Omental fat pad (tissue), 4 donors: ENCODE data around the gene DHDDS. TPM values are rescaled to one million over a fixed set of nuclear protein-coding genes. Genes with fewer than 3 reads are reported as not detected.

Experiments used
- ATAC-seq: fragments of 150-250 bp; one replicate; pipeline ENCODE4 v1.9.1; 2016; ENCODE audit warnings: mild to moderate bottlenecking, moderate library complexity; ENCODE audit not compliant: low FRiP score
- DNase-seq: peaks from one replicate; pipeline ENCODE4 v3.0.0-alpha.2; 2019; ENCODE audit warnings: low spot score
- total RNA-seq, 4 donors: library from RNA; depleted of rRNA; stranded (reverse); fragments of >200 nt; gene quantifications; one replicate each; pipeline ENCODE4 v1.1.0, GENCODE V29; 2016
- TF ChIP-seq, protein P1 (sequence below), 3 donors: fragments of 450-650 bp; IDR thresholded peaks; one replicate each; pipeline ENCODE4 v1.5.1; 2016 to 2017; ENCODE audit warnings: antibody characterized with exemption in 3 of 3, mild to moderate bottlenecking in 3 of 3, moderate library complexity in 2 of 3

Gene DHDDS
- total RNA-seq, 4 donors from 2014 or later, result 44.9 to 117 (median 82.8) TPM

DNA sequence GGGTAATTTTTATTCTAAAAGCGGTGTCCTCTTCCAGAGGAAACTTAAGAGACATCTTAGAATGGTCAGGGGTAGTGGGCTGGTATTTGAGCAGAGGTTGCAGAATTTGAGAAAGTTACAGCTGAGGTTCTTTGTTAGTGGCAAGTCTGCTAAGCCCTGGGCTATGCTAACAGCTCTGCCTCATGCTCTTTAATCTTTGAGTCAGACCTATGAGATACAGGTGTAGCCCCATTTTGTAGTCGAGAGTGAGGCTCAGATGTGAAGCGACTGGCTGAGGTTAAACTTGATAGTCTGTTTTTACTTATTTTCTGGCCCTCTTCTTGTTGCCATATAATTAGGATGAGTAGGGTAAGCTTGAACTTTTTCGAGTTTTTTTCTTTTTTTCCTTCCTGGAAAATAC lies 44.8 kb downstream of the DHDDS start:
- DNase-seq, result no peak
- no peak for ATAC-seq
- TF ChIP-seq, protein P1, sequence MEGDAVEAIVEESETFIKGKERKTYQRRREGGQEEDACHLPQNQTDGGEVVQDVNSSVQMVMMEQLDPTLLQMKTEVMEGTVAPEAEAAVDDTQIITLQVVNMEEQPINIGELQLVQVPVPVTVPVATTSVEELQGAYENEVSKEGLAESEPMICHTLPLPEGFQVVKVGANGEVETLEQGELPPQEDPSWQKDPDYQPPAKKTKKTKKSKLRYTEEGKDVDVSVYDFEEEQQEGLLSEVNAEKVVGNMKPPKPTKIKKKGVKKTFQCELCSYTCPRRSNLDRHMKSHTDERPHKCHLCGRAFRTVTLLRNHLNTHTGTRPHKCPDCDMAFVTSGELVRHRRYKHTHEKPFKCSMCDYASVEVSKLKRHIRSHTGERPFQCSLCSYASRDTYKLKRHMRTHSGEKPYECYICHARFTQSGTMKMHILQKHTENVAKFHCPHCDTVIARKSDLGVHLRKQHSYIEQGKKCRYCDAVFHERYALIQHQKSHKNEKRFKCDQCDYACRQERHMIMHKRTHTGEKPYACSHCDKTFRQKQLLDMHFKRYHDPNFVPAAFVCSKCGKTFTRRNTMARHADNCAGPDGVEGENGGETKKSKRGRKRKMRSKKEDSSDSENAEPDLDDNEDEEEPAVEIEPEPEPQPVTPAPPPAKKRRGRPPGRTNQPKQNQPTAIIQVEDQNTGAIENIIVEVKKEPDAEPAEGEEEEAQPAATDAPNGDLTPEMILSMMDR (IDR thresholded peaks at IDR 0.05), result no peak

DNA sequence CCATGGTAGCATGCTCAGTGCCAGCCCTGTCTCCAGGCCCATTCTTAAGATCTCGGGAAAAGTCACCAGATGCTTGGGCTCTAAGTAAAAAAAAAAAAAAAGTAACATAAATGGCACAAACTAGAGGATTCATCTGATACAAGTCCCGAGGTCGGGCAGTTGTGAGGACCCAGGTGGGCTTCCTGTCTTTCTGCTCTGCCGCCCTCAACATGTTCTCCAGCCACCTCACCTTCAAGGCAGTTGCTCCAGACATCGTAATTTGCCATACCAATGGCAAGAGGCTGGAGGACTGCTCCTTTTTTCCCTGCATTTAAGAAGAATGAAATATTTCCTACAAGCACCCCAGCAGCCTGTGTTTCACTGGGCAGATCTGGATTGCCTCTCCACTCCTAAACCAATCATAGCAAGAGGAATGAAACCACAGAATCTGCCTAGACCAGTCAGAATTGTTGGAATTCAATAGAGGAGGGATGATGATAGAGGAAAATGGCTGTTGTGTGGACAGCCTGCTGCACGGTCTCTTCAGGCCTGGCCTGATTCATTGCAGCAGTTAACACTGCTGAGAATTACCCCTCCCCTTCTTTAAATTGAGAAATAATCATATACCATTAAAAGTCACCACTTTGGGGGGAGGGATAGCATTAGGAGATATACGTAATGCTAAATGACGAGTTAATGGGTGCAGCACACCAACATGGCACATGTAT lies 45.5 kb downstream of the DHDDS start:
- TF ChIP-seq, protein P1 (IDR thresholded peaks at IDR 0.05), result no peak
- no peak for DNase-seq
- no peak for ATAC-seq

DNA sequence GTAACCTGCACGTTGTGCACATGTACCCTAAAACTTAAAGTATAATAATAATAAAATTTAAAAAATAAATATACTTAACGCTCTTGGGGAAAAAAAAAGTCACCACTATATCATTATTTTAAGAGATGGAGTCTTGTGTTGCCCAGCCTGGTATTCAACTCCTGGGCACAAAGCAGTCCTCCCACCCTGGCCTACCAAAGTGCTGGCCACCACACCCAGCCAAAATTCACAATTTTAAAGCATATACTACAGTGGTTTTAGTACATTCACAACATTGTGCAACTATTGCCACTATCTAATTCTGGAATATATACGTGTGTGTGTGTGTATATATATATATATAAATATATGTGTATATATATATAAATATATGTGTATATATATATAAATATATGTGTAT lies 46.0 kb downstream of the DHDDS start:
- TF ChIP-seq, protein P1 (IDR thresholded peaks at IDR 0.05), result no peak
- ATAC-seq (no peak), DNase-seq (no peak)

DNA sequence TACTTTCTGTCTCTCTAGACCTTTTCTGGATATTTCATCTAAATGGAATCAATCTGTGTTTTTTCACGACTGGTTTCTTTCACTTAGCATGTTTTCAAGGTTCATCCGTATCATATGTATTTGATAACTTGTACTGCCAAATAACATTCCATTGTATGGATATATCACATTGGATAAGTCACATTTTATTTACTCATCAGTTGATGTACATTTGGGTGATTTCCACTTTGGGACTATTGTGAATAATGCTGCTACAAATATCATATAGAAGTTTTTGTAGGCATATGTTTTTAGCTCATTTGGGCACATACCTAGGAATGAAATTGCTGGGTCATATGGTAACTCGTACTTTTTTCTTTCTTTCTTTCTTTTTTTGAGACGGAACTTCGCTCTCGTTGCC lies 46.9 kb downstream of the DHDDS start:
- ATAC-seq (no peak), DNase-seq (no peak)
- TF ChIP-seq, protein P1 (IDR thresholded peaks at IDR 0.05), result no peak

DNA sequence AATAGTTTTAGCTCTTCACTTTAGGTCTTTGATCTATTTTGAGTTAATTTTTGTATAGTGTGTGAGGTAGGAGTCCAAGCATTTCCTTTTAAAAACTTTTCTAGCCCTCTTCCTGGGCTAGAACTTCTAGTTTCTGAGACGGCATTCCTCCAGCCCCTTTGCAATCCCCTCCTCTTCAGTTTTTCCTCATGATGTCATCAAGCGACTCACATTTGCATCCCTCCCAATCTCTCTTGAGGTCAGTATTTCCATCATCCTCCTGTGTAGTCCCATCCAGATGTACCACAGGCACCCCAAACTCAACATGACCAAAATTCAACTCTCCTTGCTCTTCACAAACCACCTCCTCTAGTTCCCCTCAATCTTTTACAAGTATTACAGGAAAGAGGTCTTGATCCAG lies 50.8 kb downstream of the DHDDS start:
- no peak for DNase-seq
- TF ChIP-seq, protein P1 (IDR thresholded peaks at IDR 0.05), result no peak
- no peak for ATAC-seq

DNA sequence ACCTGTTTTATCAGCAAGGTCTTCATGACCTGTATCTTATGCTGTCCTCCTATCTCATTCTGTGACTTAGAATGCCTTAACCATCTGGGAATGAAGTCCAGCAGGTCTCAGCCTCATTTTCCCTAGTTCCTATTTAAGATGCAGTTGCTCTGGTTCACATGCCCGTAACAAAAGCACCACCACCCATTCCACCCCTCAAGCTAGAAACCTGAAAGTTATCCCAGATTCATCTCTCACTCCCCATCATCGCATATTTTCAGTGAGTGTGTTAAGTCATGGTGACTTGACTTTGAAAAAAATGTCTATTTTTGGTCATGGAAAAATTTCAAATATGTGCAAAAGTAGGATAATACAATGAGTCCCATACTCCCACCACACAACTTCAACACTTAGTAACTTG lies 51.9 kb downstream of the DHDDS start:
- TF ChIP-seq, protein P1 (IDR thresholded peaks at IDR 0.05), result no peak
- no peak for ATAC-seq

DNA sequence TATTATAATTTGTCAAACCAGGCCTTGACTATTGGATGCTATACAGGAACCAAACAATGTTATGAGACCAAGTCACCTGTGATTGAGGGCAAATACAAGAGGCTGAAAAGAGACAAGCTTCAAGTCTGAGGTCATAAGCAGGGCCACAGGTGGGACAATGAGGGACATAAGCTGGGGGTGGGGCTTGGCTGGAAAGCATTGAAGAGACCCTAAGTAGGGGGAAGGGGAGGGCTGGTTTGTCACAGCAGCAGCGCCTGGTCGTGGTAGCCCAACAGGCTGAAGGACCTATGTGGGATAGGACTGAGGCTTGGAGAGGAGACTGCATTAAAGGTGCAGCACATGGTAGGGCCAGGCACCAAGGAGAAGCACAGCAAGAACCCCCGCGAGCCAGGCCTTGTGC lies 58.0 kb downstream of the DHDDS start:
- ATAC-seq (no peak), DNase-seq (no peak)
- TF ChIP-seq, protein P1 (IDR thresholded peaks at IDR 0.05), result no peak

More for the DNA sequence above, 51.9 kb downstream of the DHDDS start:
- DNase-seq, result no peak
